HCT116 (cell line): ENCODE results near the gene LAGE3. TPM values are rescaled to one million over a fixed set of nuclear protein-coding genes. Genes with fewer than 3 reads are reported as not detected.

ENCODE experiments used
- ATAC-seq: fragments of 200-7000 bp; cut with Tn5 transposase; 2 replicates; pipeline ENCODE4 v1.9.1; 2020; ENCODE audit warnings: mild to moderate bottlenecking, moderate library complexity
- BruUV-seq: library from RNA; stranded (reverse); fragments of 400-500 nt; replicated peaks from 2 replicates; lab custom pipeline; 2021; lab: Mats Ljungman, UMichigan
- CTCF ChIA-PET: fragments of 300-600 bp; sonication (Branson Sonifier 250); formaldehyde crosslinking; loops from one replicate; lab custom pipeline; 2021; ENCODE audit warnings: antibody characterized with exemption; lab: Charles Lee
- POLR2A ChIA-PET: fragments of 300-600, 350-600 bp; sonication (Branson Sonifier 250); formaldehyde crosslinking; loops from one replicate; lab custom pipeline; 2021; ENCODE audit warnings: antibody characterized with exemption; lab: Charles Lee
- RAD21 ChIA-PET, 2 experiments: fragments of 300-600 bp; sonication (Branson Sonifier 250); formaldehyde crosslinking; loops; one replicate each; lab custom pipeline; 2023; ENCODE audit warnings: low total read pairs in 2 of 2; ENCODE audit not compliant: uncharacterized antibody in 2 of 2, unreplicated experiment in 2 of 2, low non-redundant PET in 1 of 2; lab: Charles Lee
- DNase-seq: peaks from one replicate; pipeline ENCODE4 v3.0.0-alpha.2; 2010; ENCODE audit warnings: low read depth, low spot score
- H2AFZ ChIP-seq: fragments of 200-600 bp; shearing (Covaris generic), sonication (generic); 2 replicates; pipeline ENCODE4 v1.6.1; 2017; ENCODE audit warnings: low read depth, mixed run types, mixed read lengths, antibody characterized with exemption, low read length; ENCODE audit not compliant: poor library complexity, severe bottlenecking
- H3K27ac ChIP-seq: 2 replicates; pipeline ENCODE4 v1.5.1; 2012; ENCODE audit warnings: low read depth, low read length
- H3K27me3 ChIP-seq: fragments of 200-600 bp; sonication (generic); 2 replicates; pipeline ENCODE4 v1.6.1; 2016; ENCODE audit warnings: mixed run types, low read length, mixed read lengths; ENCODE audit not compliant: insufficient read depth
- H3K36me3 ChIP-seq, 2 experiments: fragments of 200-500 bp in 1 of 2; fragments of 200-600 bp in 1 of 2; sonication (Bioruptor generic) in 1 of 2; sonication (generic) in 1 of 2; 2 replicates each; pipeline versions ENCODE4 v1.5.1 to v1.6.1; 2014 to 2016; ENCODE audit warnings: low read length in 2 of 2, inconsistent platforms in 1 of 2, mixed read lengths in 1 of 2, mixed run types in 1 of 2; ENCODE audit not compliant: insufficient read depth in 2 of 2, control insufficient read depth in 1 of 2
- H3K4me1 ChIP-seq, 2 experiments: fragments of 200-600 bp in 1 of 2; sonication (generic) in 1 of 2; 2 replicates each; pipeline versions ENCODE4 v1.5.1 to v1.6.1; 2012 to 2017; ENCODE audit warnings: low read length in 2 of 2, inconsistent platforms in 1 of 2, mild to moderate bottlenecking in 1 of 2, mixed read lengths in 1 of 2, mixed run types in 1 of 2, moderate library complexity in 1 of 2; ENCODE audit not compliant: insufficient read depth in 2 of 2, control insufficient read depth in 1 of 2
- H3K4me2 ChIP-seq: fragments of 200-600 bp; sonication (generic); 2 replicates; pipeline ENCODE4 v1.6.1; 2017; ENCODE audit warnings: mixed run types, low read length, mixed read lengths
- H3K4me3 ChIP-seq, 2 experiments: fragments of 200-600 bp in 1 of 2; sonication (generic) in 1 of 2; replicated peaks in 1 of 2; 2 replicates each; pipeline ENCODE4 v1.5.1; 2011 to 2016; ENCODE audit warnings: low read length in 2 of 2, control low read depth in 1 of 2, low read depth in 1 of 2, mild to moderate bottlenecking in 1 of 2, mixed read lengths in 1 of 2, mixed run types in 1 of 2
- H3K79me2 ChIP-seq: fragments of 200-600 bp; sonication (generic); 2 replicates; pipeline ENCODE4 v1.6.1; 2017; ENCODE audit warnings: mild to moderate bottlenecking, mixed run types, low read length, moderate library complexity, mixed read lengths; ENCODE audit not compliant: insufficient read depth
- H3K9ac ChIP-seq: fragments of 200-600 bp; sonication (generic); 2 replicates; pipeline ENCODE4 v1.6.1; 2016; ENCODE audit warnings: low read length, mixed read lengths
- H3K9me2 ChIP-seq: fragments of 200-600 bp; sonication (generic), shearing (Covaris generic); 2 replicates; pipeline ENCODE4 v1.6.1; 2017; ENCODE audit warnings: mixed run types, mild to moderate bottlenecking, moderate library complexity; ENCODE audit not compliant: insufficient read depth
- H3K9me3 ChIP-seq, 2 experiments: fragments of 200-500 bp in 1 of 2; fragments of 200-600 bp in 1 of 2; sonication (Bioruptor generic) in 1 of 2; sonication (generic) in 1 of 2; 2 replicates each; pipeline ENCODE4 v1.6.1; 2014 to 2017; ENCODE audit warnings: low read length in 2 of 2, mixed read lengths in 2 of 2, inconsistent platforms in 1 of 2, low read depth in 1 of 2, mild to moderate bottlenecking in 1 of 2, mixed run types in 1 of 2, moderate library complexity in 1 of 2; ENCODE audit not compliant: control insufficient read depth in 1 of 2, insufficient read depth in 1 of 2
- H4K20me1 ChIP-seq: fragments of 200-600 bp; sonication (generic), shearing (Covaris generic); 2 replicates; pipeline ENCODE4 v1.6.1; 2017; ENCODE audit warnings: mixed run types, mild to moderate bottlenecking, moderate library complexity; ENCODE audit not compliant: insufficient read depth
- EGR1 ChIP-seq: IDR thresholded peaks from 2 replicates; pipeline ENCODE4 v1.6.1; 2012; ENCODE audit warnings: low read depth
- ELF1 ChIP-seq: IDR thresholded peaks from 2 replicates; pipeline ENCODE4 v1.6.1; 2012; ENCODE audit warnings: low read depth, borderline replicate concordance
- EZH2phosphoT487 ChIP-seq: fragments of 200-600 bp; IDR thresholded peaks from 2 replicates; pipeline ENCODE4 v1.6.1; 2018; ENCODE audit warnings: antibody characterized with exemption, borderline replicate concordance
- POLR2A ChIP-seq: IDR thresholded peaks from 2 replicates; pipeline ENCODE4 v1.7.0; 2011; ENCODE audit warnings: borderline replicate concordance; ENCODE audit not compliant: insufficient read depth, insufficient read length; ENCODE audit errors: extremely low read depth
- RAD21 ChIP-seq: IDR thresholded peaks from 2 replicates; pipeline ENCODE4 v1.6.1; 2012; ENCODE audit warnings: low read depth, mild to moderate bottlenecking
- SIN3A ChIP-seq: IDR thresholded peaks from 2 replicates; pipeline ENCODE4 v1.6.1; 2012; ENCODE audit warnings: low read depth
- SRF ChIP-seq: IDR thresholded peaks from 2 replicates; pipeline ENCODE4 v1.6.1; 2012; ENCODE audit warnings: low read depth
- TCF7L2 ChIP-seq: IDR thresholded peaks from 2 replicates; pipeline ENCODE4 v1.7.0; 2011; ENCODE audit warnings: borderline replicate concordance, inconsistent platforms; ENCODE audit not compliant: insufficient read depth, insufficient read length; ENCODE audit errors: extremely low read depth
- YY1 ChIP-seq: IDR thresholded peaks from 2 replicates; pipeline ENCODE4 v1.6.1; 2011; ENCODE audit warnings: low read length, low read depth, moderate library complexity, mild to moderate bottlenecking; ENCODE audit not compliant: insufficient replicate concordance; ENCODE audit errors: extremely low read depth
- ZFX ChIP-seq: fragments of 450-650 bp; IDR thresholded peaks from 2 replicates; pipeline ENCODE4 v1.6.1; 2017
- ZNF274 ChIP-seq: fragments of 200-500 bp; sonication (Bioruptor generic); IDR thresholded peaks from 2 replicates; pipeline ENCODE4 v1.6.1; 2014; ENCODE audit warnings: mild to moderate bottlenecking, low read depth, low read length, inconsistent platforms
- intact Hi-C: fragments of 100-400 bp; cut with micrococcal nuclease; formaldehyde crosslinking; loops from 2 replicates; pipeline ENCODE4 v1.10.0; 2022
- total RNA-seq: library from RNA; stranded (reverse); gene quantifications from one replicate; pipeline ENCODE4 v1.2.1, GENCODE V29; 2021; ENCODE audit not compliant: unreplicated experiment
- TF ChIP-seq, protein P1 (sequence below): IDR thresholded peaks from 2 replicates; pipeline ENCODE4 v1.6.1; 2012
- TF ChIP-seq, protein P2 (sequence below), 3 experiments: fragments of 200-600 bp in 1 of 3; sonication (generic) in 1 of 3; IDR thresholded peaks in 2 of 3; conservative IDR thresholded peaks in 1 of 3; 2 replicates each; pipeline ENCODE4 v1.5.1; 2012 to 2017; ENCODE audit warnings: low read depth in 2 of 3, low read length in 2 of 3, antibody characterized with exemption in 1 of 3, borderline replicate concordance in 1 of 3, control low read depth in 1 of 3, mild to moderate bottlenecking in 1 of 3, mixed read lengths in 1 of 3, mixed run types in 1 of 3, moderate library complexity in 1 of 3; ENCODE audit not compliant: insufficient read depth in 1 of 3

LAGE3 gene
- total RNA-seq, 1 experiment from 2014 or later, result 42.8 TPM

DNA sequence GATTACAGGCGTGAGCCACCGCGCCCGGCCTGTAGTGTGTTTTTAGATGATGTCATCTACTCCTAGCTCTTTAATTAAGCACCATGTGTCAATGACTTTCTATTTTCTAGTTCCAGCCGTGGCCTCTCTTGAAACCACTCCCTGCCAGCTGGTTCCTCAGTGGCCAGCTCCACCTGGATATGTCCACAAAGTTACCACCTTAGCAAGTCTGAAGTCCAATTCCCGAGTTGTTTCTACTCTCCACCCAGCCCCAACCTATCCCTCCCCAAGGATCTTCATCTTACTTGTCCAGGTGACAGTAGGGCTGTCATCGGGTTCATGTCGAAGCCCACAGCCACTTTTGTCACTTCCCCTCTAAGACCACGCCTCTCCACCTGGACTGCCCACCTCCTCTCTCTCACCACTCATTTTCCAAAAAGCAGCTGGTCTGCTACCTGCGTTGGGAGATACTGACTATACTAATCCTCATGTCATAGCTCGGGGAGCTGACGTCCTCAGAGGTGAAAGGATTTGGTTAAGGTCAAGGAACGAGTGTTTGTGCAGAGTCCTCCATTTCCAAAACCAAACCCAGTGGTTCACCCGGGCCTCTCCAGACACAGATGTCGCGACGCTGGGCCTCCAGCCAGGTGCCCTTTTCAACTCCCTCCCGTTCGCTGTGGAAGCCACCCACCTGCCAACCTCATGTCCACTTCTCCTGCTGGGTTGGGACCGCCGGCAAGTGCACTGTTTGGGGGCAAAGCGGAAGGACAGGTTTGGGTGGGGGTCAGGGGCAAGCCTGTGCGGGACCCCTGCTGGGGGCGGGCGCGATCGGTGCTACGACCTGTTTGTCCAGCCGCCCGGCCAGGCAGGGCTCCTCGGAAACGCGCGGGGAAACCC, 36.2 kb upstream of the LAGE3 start:
- POLR2A ChIA-PET, result interaction anchor here (1.0 kb wide), 1 partner anchor 25 kb away, joined by 3 read pairs; the partner anchor contains the start of gene SLC10A3
- no peaks in the 10 kb centered on the region for H3K9me3 ChIP-seq
- ATAC-seq, result peak; percentile 22; the same call in 1 of the 2 replicates

More for the DNA sequence above, 36.2 kb upstream of the LAGE3 start:
- DNase-seq, result no peak
- H4K20me1 ChIP-seq, result no peaks in the 10 kb centered on the region
- H3K4me1 ChIP-seq, result peaks cover 5 to 10% of the 10 kb centered on the region in 2 experiments; a peak in 3 of 4 replicates
- H3K9ac ChIP-seq, result peak overlapping the region; percentile 72
- H3K79me2 ChIP-seq, result no peaks in the 10 kb centered on the region
- H3K9me2 ChIP-seq, result no peaks in the 10 kb centered on the region
- H3K4me3 ChIP-seq, result peak overlapping the region; percentile 65 to 70
- peak overlapping the region; percentile 79 for H3K27ac ChIP-seq
- no peak overlapping the region for H2AFZ ChIP-seq
- H3K36me3 ChIP-seq, result no peaks in the 10 kb centered on the region
- peak overlapping the region; percentile 84 for H3K4me2 ChIP-seq
- H3K27me3 ChIP-seq, result no peaks in the 10 kb centered on the region
- TSS peak; percentile 62 for BruUV-seq
- ChIA-PET CTCF (no interaction called here), RAD21 (no interaction called here)
- no peak for TF ChIP-seq EZH2phosphoT487
- TF ChIP-seq ELF1, result no peak
- no peak for TF ChIP-seq TCF7L2
- no peak for TF ChIP-seq SRF
- TF ChIP-seq EGR1, result no peak
- TF ChIP-seq SIN3A, result no peak; the same call in 1 of the 2 replicates
- TF ChIP-seq, protein P1, sequence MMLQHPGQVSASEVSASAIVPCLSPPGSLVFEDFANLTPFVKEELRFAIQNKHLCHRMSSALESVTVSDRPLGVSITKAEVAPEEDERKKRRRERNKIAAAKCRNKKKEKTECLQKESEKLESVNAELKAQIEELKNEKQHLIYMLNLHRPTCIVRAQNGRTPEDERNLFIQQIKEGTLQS, result no peak
- TF ChIP-seq, protein P2, sequence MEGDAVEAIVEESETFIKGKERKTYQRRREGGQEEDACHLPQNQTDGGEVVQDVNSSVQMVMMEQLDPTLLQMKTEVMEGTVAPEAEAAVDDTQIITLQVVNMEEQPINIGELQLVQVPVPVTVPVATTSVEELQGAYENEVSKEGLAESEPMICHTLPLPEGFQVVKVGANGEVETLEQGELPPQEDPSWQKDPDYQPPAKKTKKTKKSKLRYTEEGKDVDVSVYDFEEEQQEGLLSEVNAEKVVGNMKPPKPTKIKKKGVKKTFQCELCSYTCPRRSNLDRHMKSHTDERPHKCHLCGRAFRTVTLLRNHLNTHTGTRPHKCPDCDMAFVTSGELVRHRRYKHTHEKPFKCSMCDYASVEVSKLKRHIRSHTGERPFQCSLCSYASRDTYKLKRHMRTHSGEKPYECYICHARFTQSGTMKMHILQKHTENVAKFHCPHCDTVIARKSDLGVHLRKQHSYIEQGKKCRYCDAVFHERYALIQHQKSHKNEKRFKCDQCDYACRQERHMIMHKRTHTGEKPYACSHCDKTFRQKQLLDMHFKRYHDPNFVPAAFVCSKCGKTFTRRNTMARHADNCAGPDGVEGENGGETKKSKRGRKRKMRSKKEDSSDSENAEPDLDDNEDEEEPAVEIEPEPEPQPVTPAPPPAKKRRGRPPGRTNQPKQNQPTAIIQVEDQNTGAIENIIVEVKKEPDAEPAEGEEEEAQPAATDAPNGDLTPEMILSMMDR (IDR thresholded peaks at IDR 0.05 in 2 of 3, conservative IDR thresholded peaks at IDR 0.05 in 1 of 3; ENCODE audit: borderline replicate concordance in 1 of 3, insufficient read depth in 1 of 3, low read depth in 2 of 3, low read length in 2 of 3), result no peak
- TF ChIP-seq ZNF274, result no peak
- TF ChIP-seq ZFX, result no peak
- no peak for TF ChIP-seq RAD21
- TF ChIP-seq YY1, result no peak
- no peak for TF ChIP-seq POLR2A
- intact Hi-C loops, result no loop called here
